NOMO-1 treated with dmso at 0.1 percent for 144 hours (cell line): ENCODE data around the gene IGSF5.
"Not testable (repeated sequence)": the region's sequence is repeated elsewhere in the genome, so short reads cannot be mapped to it uniquely, and the experiment has no call there.

ENCODE experiments used
- DNase-seq: peaks from one replicate; lab custom pipeline; 2025; ENCODE audit not compliant: unreplicated experiment; lab: John Stamatoyannopoulos, UW

IGSF5 gene

GRCh38 chr21:39737376-39738000, 7.5 kb upstream of the IGSF5 start:
- DNase-seq: no peak

- DNase-seq: no peak
Observed at GRCh38 chr21:39738566-39738965, 6.4 kb upstream of the IGSF5 start.

- DNase-seq: not testable (repeated sequence)
Observed at GRCh38 chr21:39739531-39739930, 5.5 kb upstream of the IGSF5 start.

- DNase-seq: not testable (repeated sequence)
Observed at GRCh38 chr21:39742561-39742960, 2.4 kb upstream of the IGSF5 start.

- DNase-seq: not testable (repeated sequence)
Observed at GRCh38 chr21:39745332-39745731, 349 bp downstream of the IGSF5 start.

- DNase-seq: no peak
Observed at GRCh38 chr21:39750670-39751069, 5.7 kb downstream of the IGSF5 start.

- no peak for DNase-seq
Observed at GRCh38 chr21:39754811-39755210, 9.8 kb downstream of the IGSF5 start.

GRCh38 chr21:39756285-39756684, 11.3 kb downstream of the IGSF5 start:
- DNase-seq: no peak

- DNase-seq: no peak
Observed at GRCh38 chr21:39763272-39763970, 18.4 kb downstream of the IGSF5 start.

- no peak for DNase-seq
Observed at GRCh38 chr21:39774227-39774626, 29.2 kb downstream of the IGSF5 start.

- no peak for DNase-seq
Observed at GRCh38 chr21:39775816-39776215, 30.8 kb downstream of the IGSF5 start.

- no peak for DNase-seq
Observed at GRCh38 chr21:39776589-39776988, 31.6 kb downstream of the IGSF5 start.

GRCh38 chr21:39781331-39781730, 36.3 kb downstream of the IGSF5 start:
- DNase-seq: no peak

GRCh38 chr21:39788383-39788782, 43.4 kb downstream of the IGSF5 start:
- no peak for DNase-seq

GRCh38 chr21:39796466-39796865, 51.5 kb downstream of the IGSF5 start:
- DNase-seq: no peak

- no peak for DNase-seq
Observed at GRCh38 chr21:39799178-39799577, 54.2 kb downstream of the IGSF5 start.

GRCh38 chr21:39800311-39800710, 55.3 kb downstream of the IGSF5 start:
- no peak for DNase-seq

- no peak for DNase-seq
Observed at GRCh38 chr21:39802217-39802616, 57.2 kb downstream of the IGSF5 start.

- no peak for DNase-seq
Observed at GRCh38 chr21:39803393-39803792, 58.4 kb downstream of the IGSF5 start.

- DNase-seq: no peak
Observed at GRCh38 chr21:39804240-39804639, 59.3 kb downstream of the IGSF5 start.

- no peak for DNase-seq
Observed at GRCh38 chr21:39805983-39806382, 61.0 kb downstream of the IGSF5 start.

- DNase-seq: no peak
Observed at GRCh38 chr21:39807738-39808137, 62.8 kb downstream of the IGSF5 start.

GRCh38 chr21:39809936-39810335, 65.0 kb downstream of the IGSF5 start:
- DNase-seq: no peak
